Memory B cell (primary cell): ENCODE data around the gene REPIN1.

Experiments used
- ATAC-seq: fragments of 150-1000 bp; cut with Tn5 transposase; 2 replicates; pipeline ENCODE4 v1.10.0; 2021; ENCODE audit warnings: low read depth, mild to moderate bottlenecking, moderate library complexity
- DNase-seq, 2 donors: peaks; one replicate each; pipeline ENCODE4 v3.0.0; 2022; ENCODE audit warnings: low spot score in 2 of 2
- H3K27ac Mint-ChIP-seq: one replicate; pipeline ENCODE4 v1.8.0; 2022; ENCODE audit warnings: mild to moderate bottlenecking, moderate library complexity, mixed read lengths
- H3K27me3 Mint-ChIP-seq: one replicate; pipeline ENCODE4 v1.8.0; 2022; ENCODE audit warnings: mixed read lengths
- H3K36me3 Mint-ChIP-seq: one replicate; pipeline ENCODE4 v1.8.0; 2022; ENCODE audit warnings: mild to moderate bottlenecking, mixed read lengths
- H3K4me1 Mint-ChIP-seq: one replicate; pipeline ENCODE4 v1.8.0; 2022; ENCODE audit warnings: mixed read lengths
- H3K4me3 Mint-ChIP-seq: one replicate; pipeline ENCODE4 v1.8.0; 2022; ENCODE audit warnings: mild to moderate bottlenecking, moderate library complexity, mixed read lengths
- H3K9me3 Mint-ChIP-seq: one replicate; pipeline ENCODE4 v1.8.0; 2022; ENCODE audit warnings: mixed read lengths

Gene REPIN1

DNA sequence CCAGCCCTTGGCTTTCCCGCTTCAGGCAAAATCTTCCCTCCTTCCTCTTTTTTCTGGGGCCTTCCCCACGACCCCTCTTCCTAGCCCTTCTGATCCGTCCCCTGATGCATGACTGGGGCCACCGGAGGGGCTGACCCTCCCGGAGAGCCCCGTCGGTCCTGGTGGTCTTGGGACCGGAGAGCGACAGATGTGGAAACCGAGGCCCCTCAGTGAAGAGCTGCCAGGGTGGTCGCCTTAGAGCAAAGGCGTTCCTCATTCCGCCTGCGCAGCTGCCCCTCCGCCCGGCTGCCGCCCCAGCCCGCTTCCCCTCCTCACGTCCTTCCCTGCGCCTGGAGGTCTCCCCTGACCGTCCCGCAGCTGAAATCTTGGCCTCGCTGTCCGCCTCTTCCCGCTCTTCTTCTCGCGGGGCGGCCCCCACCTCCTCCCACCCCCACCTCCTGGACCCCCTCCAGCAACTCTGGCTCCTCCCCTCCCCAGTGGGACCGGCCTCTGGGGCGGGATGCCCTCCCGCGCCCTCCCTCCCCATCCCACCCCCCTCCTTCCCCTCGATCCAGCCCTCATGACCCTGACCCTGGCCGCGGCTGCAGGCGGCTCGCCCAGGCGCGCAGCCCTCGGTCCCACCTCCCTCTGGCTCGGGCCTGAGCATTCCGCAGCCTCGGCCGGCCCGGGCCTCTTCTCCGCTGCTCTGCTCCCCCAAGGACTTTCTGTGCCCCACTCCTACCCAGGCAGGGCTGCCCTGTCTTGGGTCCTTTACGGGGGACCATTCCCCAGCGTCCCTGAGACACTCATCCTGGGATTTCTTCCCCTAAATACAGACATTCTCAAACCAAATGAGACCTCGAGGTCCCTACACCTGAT is 27.1 kb upstream of the REPIN1 start, which contains the start of gene RARRES2:
RARRES2 (minus strand) TSS at position 367 of the 858 bp plus-strand sequence. CDS start 1,020 bp downstream, outside the sequence.
- ATAC-seq (no peak), DNase-seq (no peak)
- no peak within 1 kb of the TSS for H3K27ac Mint-ChIP-seq
- peaks cover 9% of the 10 kb centered on the region for H3K4me1 Mint-ChIP-seq
- H3K4me3 Mint-ChIP-seq = peak within 1 kb of the TSS; percentile 30
- H3K36me3 Mint-ChIP-seq = peaks cover 27% of the 10 kb centered on the region
- peaks cover 24% of the 10 kb centered on the region for H3K27me3 Mint-ChIP-seq
- H3K9me3 Mint-ChIP-seq = peaks cover 4% of the 10 kb centered on the region

DNA sequence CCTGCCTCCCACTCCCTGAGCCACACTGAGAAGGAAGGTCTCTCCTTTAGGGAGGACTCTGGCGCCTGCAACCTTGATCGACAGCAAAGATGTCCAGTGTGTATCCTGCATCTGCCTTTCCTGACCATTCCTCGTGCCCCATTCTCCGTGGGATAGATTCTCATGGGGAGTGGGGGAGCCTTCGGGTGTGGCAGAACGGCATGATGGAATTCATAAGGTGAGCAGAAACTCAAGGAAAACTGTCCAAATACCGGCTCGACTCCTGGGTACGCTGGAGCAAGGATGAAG is 26.6 kb upstream of the REPIN1 start:
- Mint-ChIP-seq H3K27ac (no peak overlapping the region), H3K9me3 (peaks cover 4% of the 10 kb centered on the region), H3K4me1 (peaks cover 9% of the 10 kb centered on the region), H3K4me3 (peak overlapping the region; percentile 11), H3K27me3 (peaks cover 27% of the 10 kb centered on the region), H3K36me3 (peaks cover 24% of the 10 kb centered on the region)
- DNase-seq = no peak
- no peak for ATAC-seq

DNA sequence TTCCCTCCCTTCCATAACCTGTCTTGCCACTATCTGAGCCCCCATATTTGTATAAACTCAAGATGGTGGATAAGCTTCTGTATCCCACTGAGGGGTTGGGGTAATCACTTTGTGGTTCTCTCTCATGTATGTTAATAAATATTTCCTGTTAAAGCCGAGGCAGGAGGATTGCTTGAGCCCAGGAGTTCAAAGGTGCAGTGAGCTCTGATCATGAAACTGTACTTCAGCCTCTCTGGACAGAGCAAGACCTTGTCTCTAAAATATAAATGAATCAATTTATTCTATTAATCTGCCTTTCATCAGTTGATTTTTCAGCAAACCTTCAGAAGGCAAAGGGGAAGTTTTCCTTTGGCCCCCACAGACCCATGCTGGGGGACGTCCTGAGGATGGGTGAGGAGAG is 25.4 kb upstream of the REPIN1 start:
- Mint-ChIP-seq H3K27me3 (peaks cover 25% of the 10 kb centered on the region), H3K27ac (no peak overlapping the region), H3K4me1 (peaks cover 9% of the 10 kb centered on the region), H3K4me3 (no peak overlapping the region), H3K36me3 (peaks cover 18% of the 10 kb centered on the region), H3K9me3 (peaks cover 5% of the 10 kb centered on the region)
- ATAC-seq (no peak), DNase-seq (no peak)

GRCh38 chr7:150344299-150344698 is 24.3 kb upstream of the REPIN1 start:
- ATAC-seq (no peak), DNase-seq (no peak)
- peaks cover 18% of the 10 kb centered on the region for H3K36me3 Mint-ChIP-seq
- H3K27me3 Mint-ChIP-seq = peaks cover 25% of the 10 kb centered on the region
- peaks cover 9% of the 10 kb centered on the region for H3K4me1 Mint-ChIP-seq
- no peak overlapping the region for H3K27ac Mint-ChIP-seq
- H3K9me3 Mint-ChIP-seq = peaks cover 5% of the 10 kb centered on the region
- H3K4me3 Mint-ChIP-seq = no peak overlapping the region

DNA sequence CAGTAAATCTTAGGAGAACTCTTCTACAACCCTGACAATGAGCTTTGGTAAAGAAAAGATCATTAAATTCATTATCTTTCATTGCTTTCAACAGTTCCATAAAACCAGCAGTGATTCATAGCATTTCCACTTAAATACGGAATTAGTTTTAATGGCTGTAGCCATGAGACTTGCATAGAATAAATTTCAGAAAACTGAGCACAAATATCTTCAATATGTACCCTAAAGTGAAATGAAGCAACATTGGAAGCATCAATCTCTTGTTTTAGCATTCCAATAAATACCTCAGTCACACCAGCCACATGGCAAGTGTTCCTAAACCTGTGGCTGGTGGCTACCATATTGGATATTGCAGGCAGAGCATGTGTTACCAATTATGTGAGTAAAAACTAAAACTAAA is 23.6 kb upstream of the REPIN1 start:
- no peak overlapping the region for H3K4me3 Mint-ChIP-seq

DNA sequence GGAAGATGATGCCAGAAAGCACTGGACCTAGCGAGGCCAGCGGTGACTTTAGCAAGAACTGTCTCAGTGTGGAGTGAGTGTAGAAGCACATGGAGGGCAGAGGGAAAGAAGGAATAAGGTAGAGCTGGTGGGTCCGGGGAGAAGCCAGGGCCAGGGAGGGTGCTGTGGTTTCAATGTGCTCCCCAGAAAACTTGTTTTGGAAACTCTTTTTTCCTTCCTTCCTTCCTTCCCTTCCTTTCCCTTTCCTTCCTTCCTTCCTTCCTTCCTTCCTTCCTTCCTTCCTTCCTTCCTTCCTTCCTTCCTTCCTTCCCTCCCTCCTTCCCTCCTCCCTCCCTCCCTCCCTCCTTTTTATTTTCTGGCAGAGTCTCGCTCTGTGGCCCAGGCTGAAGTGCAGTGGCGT is 21.7 kb upstream of the REPIN1 start:
- Mint-ChIP-seq H3K4me1 (no peaks in the 10 kb centered on the region), H3K9me3 (peaks cover 5% of the 10 kb centered on the region), H3K36me3 (peaks cover 13% of the 10 kb centered on the region), H3K4me3 (no peak overlapping the region), H3K27ac (no peak overlapping the region), H3K27me3 (peaks cover 15% of the 10 kb centered on the region)
- ATAC-seq = no peak
- no peak for DNase-seq

More for the DNA sequence above, 23.6 kb upstream of the REPIN1 start:
- peaks cover 6% of the 10 kb centered on the region for H3K4me1 Mint-ChIP-seq
- peaks cover 5% of the 10 kb centered on the region for H3K9me3 Mint-ChIP-seq
- H3K27me3 Mint-ChIP-seq = peaks cover 25% of the 10 kb centered on the region
- DNase-seq = no peak
- ATAC-seq = no peak
- H3K27ac Mint-ChIP-seq = no peak overlapping the region
- peaks cover 15% of the 10 kb centered on the region for H3K36me3 Mint-ChIP-seq

DNA sequence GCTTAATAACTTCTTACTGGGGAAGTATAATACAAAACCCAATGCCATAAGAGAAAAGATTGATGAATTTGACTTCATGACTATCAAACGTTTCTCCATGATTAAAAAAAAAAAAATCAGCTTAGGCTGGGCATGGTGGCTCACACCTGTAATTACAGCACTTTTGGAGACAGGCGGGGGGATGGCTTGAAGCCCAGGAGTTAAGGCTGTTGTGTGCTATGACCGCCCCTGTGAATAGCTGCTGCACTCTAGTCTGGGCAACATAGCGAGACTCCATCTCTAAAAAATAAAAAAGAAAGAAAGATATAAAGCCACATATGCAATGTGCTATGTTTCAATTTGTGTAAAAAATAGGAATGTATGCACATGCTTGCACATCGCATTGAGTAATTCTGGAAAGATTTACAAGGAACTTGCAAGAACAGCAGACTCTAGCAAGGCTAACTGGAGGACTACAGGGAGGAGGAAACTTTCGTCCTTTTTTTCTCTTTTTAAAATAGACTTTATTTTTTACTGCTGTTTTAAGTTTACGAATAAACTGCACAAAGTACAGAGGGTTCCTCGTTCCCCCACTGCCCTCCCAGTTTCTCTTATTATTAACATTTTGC is 16.9 kb upstream of the REPIN1 start:
- Mint-ChIP-seq H3K4me3 (no peak overlapping the region), H3K27ac (no peak overlapping the region), H3K9me3 (peaks cover 2% of the 10 kb centered on the region), H3K4me1 (no peaks in the 10 kb centered on the region), H3K36me3 (peaks cover 2% of the 10 kb centered on the region), H3K27me3 (peaks cover 1% of the 10 kb centered on the region)
- no peak for ATAC-seq
- no peak for DNase-seq

DNA sequence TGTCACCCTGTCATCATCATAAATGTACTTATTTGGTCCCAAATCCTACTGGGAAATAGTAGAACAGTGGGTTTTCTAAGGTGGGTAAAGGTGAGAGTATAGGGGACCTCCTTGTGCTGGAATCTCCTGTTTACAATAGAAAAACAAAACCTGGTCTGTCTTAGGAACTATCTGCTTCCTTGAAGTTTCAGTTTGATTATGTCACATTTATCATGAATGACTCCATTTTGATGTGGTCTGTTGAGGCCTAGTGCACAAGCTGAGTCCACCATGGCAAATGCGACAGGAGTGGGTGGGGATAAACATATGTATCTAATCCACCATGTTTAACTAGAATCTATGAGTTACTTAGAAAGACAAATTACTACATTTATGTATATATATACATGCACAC is 13.0 kb upstream of the REPIN1 start:
- Mint-ChIP-seq H3K9me3 (no peaks in the 10 kb centered on the region), H3K27ac (no peak overlapping the region), H3K27me3 (peaks cover 3% of the 10 kb centered on the region), H3K4me3 (no peak overlapping the region), H3K4me1 (peaks cover 19% of the 10 kb centered on the region), H3K36me3 (no peaks in the 10 kb centered on the region)
- DNase-seq (no peak), ATAC-seq (no peak)

- Mint-ChIP-seq H3K27me3 (peaks cover 3% of the 10 kb centered on the region), H3K4me3 (no peak overlapping the region), H3K27ac (no peak overlapping the region), H3K9me3 (no peaks in the 10 kb centered on the region), H3K4me1 (peaks cover 19% of the 10 kb centered on the region), H3K36me3 (no peaks in the 10 kb centered on the region)
- no peak for DNase-seq
- ATAC-seq = peak; percentile 53
Measured at GRCh38 chr7:150356265-150356897, 12.2 kb upstream of the REPIN1 start.

GRCh38 chr7:150357270-150357669 is 11.4 kb upstream of the REPIN1 start:
- Mint-ChIP-seq H3K27ac (peak overlapping the region; percentile 74), H3K4me3 (peak overlapping the region; percentile 21), H3K9me3 (no peaks in the 10 kb centered on the region), H3K36me3 (no peaks in the 10 kb centered on the region), H3K27me3 (peaks cover 3% of the 10 kb centered on the region), H3K4me1 (peaks cover 19% of the 10 kb centered on the region)
- ATAC-seq (peak; percentile 83), DNase-seq (no peak)

DNA sequence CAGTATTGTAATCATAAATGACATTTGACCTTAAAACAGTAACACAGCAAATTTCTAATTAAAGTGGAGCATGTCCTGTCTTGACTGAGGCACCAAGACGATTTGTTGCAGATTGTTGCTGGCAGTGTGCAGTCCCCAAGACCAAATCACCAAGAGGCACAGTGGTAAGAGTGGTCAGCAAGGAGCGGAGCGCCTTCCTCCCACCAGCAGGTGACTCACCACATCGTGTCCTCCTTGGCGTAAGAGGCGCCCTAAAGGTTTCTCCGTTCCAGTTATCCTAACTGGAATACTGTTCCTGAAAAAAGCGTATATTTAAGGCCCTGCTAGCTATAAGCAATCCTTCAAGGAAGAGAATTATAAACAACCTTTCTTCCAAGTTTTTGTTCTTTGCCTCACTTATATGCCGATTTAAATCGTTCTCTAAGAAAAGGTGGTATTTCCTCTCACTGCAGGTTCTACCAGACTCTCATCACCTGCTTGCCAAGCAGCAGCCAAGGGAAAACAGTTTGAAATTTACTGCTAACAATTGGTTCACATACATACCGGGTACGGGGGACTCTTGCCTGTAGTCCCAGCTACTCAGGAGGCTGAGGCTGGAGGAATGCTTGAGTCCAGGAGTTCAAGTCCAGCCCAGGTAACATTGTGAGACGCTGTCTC is 10.7 kb upstream of the REPIN1 start:
- H3K27ac Mint-ChIP-seq = peak overlapping the region; percentile 93
- peaks cover 19% of the 10 kb centered on the region for H3K4me1 Mint-ChIP-seq

DNA sequence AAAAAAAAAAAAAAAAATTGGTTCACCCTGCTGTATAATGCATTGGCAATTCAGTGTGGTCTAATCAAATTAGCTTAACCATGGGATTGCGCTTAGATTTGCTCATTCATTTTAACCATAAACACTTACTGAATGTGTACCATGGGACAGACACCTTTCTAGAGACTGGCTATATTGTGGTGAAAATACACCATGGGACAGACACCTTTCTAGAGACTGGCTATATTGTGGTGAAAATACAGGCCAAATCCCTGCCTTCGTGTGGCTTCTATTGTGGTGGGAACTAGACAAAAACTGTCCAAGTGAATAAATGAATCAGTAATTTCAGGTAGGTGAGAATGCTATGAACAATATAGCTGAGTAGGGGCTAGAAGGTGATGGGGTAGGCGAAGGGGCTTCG is 10.2 kb upstream of the REPIN1 start:
- Mint-ChIP-seq H3K4me1 (peaks cover 22% of the 10 kb centered on the region), H3K27me3 (peaks cover 3% of the 10 kb centered on the region), H3K9me3 (no peaks in the 10 kb centered on the region), H3K36me3 (no peaks in the 10 kb centered on the region), H3K27ac (peak overlapping the region; percentile 93), H3K4me3 (no peak overlapping the region)
- no peak for ATAC-seq
- no peak for DNase-seq

More for the DNA sequence above, 10.7 kb upstream of the REPIN1 start:
- Mint-ChIP-seq H3K4me3 (no peak overlapping the region), H3K9me3 (no peaks in the 10 kb centered on the region), H3K27me3 (peaks cover 3% of the 10 kb centered on the region), H3K36me3 (no peaks in the 10 kb centered on the region)
- DNase-seq = no peak
- ATAC-seq = no peak

DNA sequence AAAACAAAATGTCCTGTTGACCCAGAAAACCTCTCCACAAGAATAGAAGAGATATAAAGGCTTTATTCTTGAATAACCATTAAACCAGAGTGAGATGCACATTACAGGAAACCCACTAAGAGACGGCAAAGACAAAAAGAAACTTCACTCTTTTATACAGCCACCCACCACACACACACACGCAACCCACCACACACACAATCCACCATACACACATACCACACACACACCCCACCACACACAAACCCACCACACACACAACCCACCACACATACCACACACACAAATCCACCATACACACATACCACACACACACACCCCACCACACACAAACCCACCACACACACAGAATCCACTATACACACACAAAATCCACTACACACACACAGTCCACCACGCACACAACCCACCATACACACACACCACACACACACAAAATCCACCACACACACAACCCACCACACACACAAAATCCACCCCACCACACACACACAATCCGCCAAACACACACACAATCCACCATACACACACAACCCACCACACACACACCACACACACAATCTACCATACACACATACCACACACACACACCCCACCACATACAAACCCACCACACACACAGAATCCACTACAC is 9.5 kb upstream of the REPIN1 start:
- ATAC-seq (no peak), DNase-seq (no peak)
- Mint-ChIP-seq H3K36me3 (no peaks in the 10 kb centered on the region), H3K4me3 (no peak overlapping the region), H3K4me1 (peaks cover 26% of the 10 kb centered on the region), H3K9me3 (no peaks in the 10 kb centered on the region), H3K27me3 (peaks cover 3% of the 10 kb centered on the region), H3K27ac (peak overlapping the region; percentile 93)
